ENCODE results near the gene CTTNBP2NL.
A peak's percentile ranks its signal among the peaks of the same experiment; 100 is the strongest.
"Not testable (repeated sequence)": the region's sequence is repeated elsewhere in the genome, so short reads cannot be mapped to it uniquely, and the experiment has no call there.

Gene CTTNBP2NL

DNA sequence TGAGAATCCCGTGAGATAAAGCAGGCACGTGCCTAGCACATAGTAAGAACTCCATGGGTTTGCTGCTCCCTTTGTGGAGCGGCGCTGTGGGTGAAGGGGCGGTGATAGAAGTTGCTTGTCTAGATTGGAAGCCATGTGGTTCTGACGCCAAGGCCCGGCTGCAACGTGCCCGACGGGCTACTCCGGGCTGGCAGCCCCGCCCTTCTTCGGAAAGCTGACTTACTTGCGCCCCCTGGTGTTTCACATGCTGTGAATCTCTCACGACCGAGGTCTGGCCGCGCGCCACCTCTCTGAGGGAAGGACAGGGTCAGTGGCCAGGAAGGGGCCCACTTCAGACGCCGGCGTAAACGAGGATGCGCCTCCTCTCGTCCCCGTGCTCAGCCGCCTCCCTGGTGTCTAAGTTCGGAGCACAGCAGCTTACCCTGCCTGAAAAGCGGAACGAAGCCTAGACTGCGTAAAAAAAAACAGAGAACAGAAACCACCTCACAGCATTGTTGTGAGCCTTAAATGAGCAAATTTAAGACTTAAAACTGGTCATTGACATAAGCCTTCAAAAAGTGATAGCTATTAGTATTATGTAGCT is 70.2 kb downstream of the CTTNBP2NL start:
- DNase-seq, result peak; percentile 86 to 90

DNA sequence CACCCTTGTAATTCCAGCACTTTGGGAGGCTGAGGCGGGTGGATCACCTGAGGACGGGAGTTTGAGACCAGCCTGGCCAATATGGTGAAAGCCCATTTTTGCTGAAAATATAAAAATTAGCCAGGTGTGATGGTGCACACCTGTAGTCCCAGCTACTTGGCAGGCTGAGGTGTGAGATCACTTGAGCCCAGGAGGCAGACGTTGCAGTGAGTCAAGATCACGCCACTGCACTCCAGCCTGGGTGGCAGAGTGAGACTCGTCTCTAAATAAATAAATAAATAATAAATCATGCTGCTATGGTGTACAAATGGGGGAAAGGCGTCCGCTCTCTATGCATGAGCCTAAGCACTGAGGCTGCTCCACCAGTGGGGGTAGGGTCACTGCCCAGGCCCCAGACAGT is 74.3 kb downstream of the CTTNBP2NL start:
- not testable (repeated sequence) for DNase-seq

DNA sequence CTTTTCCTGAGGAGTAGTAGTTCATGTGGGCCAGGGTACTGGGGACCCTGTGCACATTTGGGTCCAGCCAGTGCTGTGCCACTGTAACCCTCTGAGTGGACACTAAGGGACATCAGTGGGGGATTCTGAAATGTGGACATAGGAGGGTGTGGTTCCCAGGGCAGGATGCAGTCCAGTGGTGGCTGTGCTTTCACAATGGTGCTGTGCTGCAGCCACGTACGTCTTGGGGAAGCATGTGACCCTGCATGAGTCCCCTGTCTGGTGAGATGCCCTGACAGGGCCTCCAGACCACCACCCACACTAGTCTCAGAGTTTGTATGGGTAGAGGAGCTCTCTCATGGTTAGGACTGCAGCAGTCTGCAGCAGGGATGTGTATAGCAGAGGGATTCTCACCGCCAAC is 75.0 kb downstream of the CTTNBP2NL start:
- peak in 1 of 2 donors; percentile 20 for DNase-seq

DNA sequence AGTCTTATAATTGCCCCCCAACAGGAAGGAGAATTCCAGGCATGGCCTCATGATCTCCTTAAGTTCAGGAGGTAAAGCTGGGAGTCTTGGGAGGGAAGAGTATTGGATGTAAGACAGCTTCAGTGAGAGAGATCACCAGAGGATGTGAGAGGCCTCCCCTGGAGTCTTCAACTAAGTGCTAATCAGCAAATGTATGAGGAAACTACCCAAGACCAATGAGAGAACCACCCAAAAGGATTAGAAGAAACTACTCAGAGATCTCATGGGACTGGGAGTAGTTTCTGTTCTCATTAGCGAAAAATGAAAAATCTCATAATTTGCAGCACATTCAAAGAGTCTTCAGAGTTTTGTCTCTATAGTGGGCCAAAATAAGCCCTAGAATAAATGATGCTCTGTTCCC is 76.1 kb downstream of the CTTNBP2NL start:
- DNase-seq, result no peak

DNA sequence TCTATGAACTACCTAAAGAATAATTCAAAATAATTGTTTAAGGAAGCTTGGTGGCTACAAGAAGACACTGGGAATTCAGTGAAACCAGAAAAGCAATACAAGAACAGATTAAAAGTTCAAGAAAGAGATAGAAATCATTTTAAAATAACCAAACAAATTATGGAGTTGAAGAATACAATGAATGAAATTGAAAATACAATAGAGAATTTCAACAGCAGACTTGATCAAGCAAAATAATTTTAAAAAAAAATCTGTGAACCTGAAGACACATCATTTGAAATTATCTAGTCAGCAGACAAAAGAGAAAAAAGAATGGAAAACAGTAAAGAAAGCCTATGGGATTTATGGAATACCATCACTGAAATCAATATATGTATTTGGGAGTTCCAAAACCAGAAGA is 81.5 kb downstream of the CTTNBP2NL start:
- no peak for DNase-seq

DNA sequence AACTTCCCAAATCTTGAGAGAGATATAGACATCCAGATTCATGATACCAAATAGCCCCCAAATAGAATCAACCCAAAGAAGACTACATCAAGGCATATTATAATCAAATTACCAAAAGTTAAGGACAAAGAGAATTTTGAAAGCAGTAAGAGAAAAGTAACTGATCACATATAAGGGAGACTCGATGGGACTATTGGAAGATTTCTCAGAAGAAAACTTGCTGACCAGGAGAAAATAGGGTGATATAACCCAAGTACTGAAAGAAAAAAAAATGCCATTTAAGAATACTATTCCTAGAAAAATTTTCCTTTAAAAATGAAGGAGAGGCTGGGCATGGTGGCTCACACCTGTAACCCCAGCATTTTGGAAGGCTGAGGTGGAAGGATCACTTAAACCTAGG is 82.3 kb downstream of the CTTNBP2NL start:
- DNase-seq, result no peak

DNA sequence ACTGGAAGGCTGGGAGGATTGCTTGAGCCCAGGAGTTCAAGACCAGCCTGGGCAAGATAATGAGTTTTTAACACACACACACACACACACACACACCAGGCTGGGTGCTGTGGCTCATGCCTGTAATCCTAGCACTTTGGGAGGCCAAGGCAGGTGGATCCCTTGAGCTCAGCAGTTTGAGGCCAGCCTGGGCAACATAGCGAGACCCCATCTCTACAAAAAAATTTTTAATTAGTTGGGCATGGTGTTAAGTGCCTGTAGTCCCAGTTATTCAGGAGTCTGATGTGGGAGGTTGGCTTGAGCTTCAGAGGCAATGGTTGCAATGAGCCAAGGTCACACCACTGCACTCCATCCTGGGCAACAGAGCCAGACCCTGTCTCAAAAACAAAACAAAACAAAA is 90.0 kb downstream of the CTTNBP2NL start:
- DNase-seq, result not testable (repeated sequence)

DNA sequence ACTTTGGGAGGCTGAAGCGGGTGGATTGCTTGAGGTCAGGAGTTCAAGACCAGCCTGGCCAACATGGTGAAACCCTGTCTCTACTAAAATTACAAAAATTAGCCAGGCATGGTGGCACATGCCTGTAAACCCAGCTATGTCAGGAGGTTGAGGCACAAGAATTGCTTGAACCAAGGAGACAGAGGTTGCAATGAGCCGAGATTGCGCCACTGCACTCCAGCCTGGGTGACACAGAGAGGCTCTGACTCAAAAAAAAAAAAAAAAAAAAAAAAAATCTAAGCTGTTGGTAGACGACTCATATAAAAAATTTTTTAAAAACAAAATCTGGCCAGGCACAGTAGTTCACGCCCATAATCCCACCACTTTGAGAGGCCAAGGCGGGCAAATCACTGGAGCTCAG is 91.7 kb downstream of the CTTNBP2NL start:
- not testable (repeated sequence) for DNase-seq

DNA sequence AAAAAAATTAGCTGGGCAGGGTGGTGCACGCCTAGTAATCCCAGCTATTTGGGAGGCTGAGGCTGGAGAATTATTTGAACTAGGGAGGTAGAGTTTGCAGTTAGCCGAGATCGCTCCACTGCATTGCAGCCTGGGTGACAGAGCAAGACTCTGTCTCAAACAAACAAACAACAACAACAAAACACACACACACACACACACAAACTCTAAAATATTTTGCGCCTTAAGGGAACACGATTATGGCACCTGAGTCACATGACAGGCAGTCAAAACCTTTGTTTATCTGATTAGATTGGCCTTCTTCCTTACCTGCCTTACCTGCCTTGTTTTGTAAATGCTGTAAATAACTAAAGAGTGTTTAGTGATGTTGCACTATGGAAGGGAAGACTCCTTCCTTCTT is 92.1 kb downstream of the CTTNBP2NL start:
- DNase-seq, result no peak

DNA sequence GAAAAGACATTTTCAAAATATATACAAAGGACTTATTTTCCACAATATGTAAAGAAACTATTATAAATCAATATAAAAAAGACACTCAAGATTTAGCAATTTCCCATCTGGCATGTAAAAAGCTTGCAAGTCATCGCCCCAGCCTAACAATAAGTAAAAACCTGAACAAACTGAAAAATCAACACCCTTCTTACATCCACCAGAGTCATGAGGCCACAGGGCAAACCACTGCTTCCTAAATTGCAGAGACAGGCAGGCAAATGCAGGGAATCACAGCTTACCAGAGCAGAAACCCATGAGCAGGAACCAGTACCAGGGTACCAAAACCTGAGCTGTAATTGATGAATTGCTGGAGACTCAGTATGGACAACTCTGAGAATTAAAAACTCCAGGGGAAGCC is 96.1 kb downstream of the CTTNBP2NL start:
- DNase-seq, result no peak

DNA sequence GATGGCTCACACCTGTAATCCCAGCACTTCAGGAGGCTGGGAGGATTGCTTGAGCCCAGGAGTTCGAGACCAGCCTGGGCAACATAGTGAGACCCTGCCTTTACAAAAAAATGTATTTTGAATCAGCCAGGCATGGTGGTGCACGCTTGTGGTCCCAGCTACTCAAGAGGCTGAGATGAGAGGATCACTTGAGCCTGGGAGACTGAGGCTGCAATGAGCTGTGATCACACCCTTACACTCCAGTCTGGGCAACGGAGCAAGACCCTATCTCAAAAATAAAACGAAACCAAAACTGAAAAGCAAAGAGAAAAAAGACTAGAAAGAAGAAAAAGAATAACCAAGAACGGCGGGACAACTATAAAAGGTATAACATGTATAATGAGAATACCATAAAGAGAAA is 97.3 kb downstream of the CTTNBP2NL start:
- no peak for DNase-seq

DNA sequence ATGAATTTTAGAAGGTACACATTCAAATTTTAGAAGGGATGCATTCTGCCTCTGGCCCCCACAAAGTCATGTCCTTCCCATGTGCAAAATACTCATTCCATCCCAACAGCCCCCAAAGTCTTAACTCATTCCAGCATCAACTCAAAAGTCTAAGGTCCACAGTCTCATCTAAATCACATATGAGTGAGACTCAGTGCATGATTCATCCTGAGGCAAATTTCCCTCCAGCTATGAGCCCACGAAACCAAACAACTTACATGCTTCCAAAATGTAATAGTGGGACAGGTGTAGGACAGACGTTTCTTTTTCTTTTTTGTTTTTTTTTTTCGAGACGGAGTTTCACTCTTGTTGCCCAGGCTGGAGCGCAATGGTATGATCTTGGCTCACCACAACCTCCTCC is 100.3 kb downstream of the CTTNBP2NL start:
- DNase-seq, result no peak

DNA sequence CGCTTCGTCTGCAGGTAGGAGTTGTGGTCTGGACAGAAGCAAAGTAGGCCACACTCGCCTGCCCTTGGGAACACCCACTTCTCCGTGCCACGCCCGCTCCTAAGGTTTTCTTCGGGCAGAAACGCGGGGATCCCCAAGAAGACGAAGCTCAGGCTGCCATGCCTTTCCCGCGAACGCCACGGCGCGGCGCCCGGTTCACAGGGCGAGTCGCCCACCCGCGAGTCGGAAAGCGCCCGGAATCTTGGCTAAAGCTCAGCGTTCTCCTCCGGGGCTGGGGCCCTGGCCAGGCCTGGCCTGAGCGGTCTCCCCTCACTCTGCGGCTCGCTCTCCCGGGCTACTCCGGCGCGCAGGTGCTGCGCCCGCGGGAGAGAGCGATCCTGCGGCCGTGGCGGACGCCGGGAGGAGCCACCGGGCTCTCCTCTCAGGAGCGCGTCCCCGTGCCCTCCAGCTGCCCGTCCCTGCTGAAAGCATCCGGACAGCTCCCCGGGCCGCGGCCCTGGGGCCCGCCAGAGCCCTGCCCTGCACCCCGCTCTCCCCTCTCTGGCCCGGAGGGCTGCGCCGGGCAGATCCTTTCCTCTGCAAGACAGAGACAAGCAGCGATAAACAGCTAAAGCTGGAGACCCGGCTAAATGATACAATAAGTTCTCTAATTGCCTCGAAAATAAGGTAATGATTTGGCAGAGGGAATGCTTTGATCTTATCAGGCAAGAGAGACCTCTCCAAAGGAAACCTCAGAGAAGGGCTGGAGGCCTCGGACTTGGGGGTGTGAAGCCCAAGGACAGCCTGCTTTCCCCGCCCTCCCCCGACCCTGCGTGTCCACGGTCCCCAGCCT is 106.0 kb downstream of the CTTNBP2NL start:
- DNase-seq, result peak; percentile 50 to 56

DNA sequence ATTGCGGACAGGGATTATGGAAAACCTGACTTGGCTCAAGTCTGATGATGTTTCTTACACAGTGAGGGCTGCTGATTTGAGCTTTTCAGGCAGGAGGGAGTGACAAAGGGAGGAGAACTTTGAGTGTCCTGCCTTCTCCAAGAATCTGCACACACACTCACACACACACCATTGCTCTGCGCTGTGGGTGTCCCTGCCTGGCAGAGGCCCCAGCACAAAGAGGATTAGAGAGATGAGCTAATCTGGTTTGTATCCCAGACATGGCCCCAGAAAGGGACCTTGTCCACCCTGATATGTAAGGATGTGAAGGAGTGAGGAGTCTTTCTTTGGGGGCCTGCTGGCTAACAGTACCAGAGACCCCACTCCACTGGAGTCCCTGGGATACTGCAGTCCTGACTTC is 106.8 kb downstream of the CTTNBP2NL start:
- DNase-seq, result no peak

DNA sequence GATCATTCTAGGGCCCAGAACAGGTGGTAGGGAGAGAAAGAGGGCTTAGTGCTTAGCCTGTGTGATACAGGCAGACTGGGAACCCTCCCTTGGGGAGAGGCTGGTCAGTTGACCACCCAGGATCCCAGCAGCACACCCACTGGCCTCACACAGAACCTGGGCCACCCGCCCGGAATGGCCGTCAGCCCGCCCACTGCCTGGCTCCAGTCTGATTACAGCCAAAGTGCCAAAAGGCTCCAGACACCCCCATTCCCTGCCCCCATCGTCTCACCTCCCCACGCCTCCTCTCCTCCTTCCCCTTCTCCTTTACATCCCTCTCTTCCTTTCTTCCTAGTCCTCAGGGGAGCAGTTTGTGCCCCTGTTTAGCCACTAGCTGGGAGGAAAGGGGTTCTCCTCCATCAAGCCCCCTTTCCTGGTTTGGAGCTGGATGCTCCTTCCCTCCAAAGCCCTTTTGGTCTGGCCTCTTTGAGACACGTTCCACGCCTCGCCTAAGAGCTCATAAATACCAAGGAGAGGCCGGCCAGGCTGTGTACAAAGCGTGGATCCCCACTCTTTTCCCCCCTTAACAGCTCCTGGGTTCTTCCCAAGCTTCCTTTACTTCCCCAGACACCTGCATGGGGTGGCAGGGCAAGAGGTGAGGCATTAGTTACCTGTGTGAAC is 108.1 kb downstream of the CTTNBP2NL start:
- no peak for DNase-seq

DNA sequence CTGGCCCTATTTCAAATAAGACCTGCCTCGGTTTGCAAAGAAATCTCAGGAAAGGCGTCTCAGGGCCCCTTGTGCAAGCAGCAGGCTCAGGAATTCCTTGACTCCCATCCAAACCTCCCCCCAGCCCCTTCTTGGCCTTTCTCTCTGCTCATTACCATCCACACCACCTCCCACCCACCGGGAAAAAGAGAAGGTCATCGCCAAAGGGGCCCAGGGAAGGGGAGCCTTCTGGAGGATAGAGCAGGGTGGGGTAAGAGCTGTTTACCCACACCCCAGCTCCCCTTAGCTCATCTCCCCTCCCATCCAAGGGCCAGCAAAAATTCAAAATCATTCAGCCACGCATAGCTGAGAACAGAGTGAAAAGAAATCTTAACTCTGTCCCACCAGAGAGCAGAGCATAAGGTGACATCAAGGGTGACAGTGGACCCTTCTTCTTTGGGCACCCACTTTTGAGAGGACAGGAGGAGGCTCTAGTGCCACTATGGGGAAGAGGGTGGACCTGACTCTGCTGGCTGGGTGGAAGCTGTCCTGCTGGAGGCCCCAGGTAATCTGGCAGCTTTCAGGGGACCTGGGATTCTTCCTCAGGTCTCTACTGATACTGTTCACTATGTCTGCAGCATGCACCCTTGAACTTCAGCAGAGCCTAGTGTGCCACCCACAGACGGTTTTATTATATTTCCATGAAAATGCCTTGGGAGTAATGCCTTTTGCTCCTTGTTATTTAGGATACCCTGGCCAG is 108.8 kb downstream of the CTTNBP2NL start:
- no peak for DNase-seq

DNA sequence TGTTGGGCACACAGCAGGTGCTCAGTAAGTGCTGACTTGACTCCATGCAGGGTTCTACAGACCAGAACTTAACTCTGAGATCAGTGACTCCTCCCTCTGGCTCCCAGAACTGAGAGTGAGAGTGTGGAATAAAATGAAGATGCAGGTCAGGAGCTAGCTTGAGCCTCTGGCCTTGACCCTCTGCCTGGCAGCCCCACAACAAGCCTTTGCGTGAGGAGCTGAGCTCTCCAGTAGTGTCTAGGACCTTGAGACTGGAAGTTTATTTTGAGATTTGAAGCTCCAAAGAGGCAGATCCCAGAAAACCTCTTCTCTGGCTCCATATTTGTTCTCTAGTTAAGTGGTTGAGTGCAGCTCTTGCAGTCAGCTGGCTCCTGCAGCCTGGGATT is 109.4 kb downstream of the CTTNBP2NL start:
- no peak for DNase-seq

DNA sequence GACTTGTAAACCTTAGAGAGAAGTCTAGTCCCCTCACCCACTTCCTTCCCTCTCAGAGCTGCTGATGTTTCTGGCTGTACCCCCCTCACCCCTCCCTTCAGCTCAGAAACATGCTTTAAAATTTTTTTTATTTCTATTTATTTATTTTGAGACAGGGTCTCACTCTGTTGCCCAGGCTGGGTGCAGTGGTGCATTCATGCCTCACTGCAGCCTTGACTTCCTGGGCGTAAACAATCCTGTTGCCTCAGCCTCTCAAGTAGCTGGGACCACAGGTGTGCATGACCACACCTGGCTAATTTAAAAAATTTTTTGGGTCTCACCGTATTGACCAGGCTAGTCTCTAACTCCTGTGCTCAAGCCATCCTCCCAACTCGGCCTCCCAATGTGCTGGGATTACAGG is 109.9 kb downstream of the CTTNBP2NL start:
- no peak for DNase-seq

DNA sequence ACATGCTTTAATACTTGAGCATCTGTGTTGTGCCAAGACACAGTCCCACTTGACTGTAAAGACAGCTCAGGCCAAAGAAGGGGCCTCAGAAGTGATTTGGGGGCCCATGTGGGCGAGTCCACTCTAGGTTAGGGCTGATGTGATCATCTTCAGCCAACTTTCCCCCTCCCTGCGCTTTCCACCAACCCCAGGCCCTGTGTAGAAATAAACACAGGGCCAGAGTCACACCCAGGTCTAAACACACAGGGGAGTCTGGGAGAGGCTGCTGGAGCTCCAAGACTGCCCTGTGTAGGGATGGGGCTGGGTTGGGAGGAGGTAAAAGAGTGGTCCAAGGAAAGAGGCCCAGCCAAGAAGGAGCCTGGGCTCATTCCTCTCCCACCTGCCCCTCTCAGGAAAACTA is 110.3 kb downstream of the CTTNBP2NL start:
- DNase-seq, result no peak

DNA sequence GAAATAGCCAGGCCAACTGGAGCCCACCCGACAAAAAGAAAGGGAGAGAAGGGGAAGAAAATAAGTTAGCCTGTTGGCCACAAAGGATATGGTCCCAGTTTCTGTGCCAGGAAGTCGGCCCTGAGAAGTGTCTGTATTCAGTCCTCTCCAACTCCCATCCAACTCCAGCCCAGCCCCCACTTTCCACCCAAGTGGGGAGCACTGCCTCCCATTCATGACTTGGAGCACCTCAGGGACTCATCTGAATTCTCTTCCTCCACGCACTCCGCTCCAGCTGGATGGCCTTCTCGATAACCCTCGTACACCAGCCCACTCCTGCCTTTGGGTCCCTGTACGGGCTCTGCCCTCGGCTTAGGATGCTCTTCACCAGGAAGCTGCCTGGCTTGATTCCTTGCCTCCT is 110.7 kb downstream of the CTTNBP2NL start:
- DNase-seq, result no peak

DNA sequence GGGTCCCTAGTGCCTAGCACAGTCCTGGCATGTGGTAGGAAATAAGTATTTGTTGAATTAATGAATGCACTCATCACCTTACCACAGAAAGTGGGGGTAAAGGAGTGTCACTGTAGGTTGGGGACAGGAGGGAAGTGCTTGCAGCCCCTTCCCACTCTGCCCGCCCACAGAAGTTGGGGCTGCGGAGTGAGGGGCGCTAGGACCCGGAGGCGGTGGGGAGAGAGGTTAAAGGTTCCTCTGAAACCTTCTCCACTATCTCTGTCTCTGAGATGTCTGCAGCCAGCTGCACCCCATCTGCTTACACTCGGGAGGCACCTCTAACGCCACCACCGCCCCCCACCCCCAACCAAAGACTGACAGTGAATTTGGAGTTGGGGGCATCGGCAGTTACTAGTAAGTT is 111.3 kb downstream of the CTTNBP2NL start:
- no peak for DNase-seq

DNA sequence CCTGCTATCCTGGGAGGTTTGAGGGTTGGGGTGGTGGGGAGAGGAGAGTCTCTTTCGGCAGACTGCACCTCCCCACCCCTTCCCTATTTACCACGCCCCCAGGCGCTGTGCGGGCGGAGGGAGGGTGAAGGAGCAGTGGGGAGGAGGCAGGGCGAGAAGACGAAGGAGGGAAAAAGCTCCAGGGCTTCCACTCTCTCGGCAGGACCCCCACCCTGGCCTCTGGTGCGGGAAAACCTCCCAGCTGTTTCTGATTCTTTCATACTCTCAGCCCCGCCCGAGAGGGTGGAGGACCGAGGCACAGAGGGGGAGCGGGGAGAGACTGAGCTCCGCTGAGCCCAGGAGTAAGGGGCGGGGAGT is 111.9 kb downstream of the CTTNBP2NL start:
- DNase-seq, result peak in 1 of 2 donors; percentile 19

DNA sequence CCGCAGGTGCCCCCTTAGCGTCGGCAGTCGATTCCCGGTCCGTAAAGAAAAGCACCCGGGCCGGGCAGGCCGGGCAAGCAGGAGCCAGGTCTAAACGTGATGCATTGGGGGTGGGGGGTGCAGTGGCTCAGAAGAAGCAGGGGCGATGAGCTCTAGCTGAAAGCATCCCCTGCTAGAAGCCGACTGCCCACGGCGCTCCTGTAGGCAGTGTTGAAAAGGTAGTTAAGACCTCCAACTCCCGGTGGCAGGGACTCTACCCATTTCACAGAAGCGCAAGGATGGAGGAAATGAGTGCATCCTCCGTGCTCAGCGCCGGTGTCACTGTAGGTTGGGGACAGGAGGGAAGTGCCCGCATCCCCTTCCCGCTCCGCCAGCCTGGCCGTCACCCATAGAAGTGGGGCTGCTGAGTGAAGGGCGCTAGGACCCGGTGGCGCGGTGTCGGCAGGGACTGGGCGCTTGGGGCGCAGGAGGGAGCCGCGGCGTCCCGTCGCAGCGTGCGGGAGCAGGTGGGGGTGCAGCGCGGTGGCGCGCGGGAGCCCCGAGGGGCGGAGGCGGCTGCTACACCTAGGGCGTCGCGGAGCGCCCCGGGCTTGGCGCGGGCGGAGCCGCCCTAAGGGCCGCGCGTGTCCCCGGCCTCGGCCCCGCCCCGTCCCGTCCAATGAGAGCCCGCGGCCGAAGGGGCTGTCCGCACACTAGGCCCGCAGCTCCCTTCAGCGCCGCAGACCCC is 112.4 kb downstream of the CTTNBP2NL start, which contains the start of gene WNT2B:
WNT2B (plus strand) TSS at position 688 of the 727 bp plus-strand sequence. CDS start 298 bp downstream, outside the sequence.
- DNase-seq, result peak; percentile 44 to 53

All from CD4-positive, alpha-beta T cell treated with Interleukin-1 beta for 1 hour (primary cell).